ENCODE data around the gene PGBD2. TPM values are rescaled to one million over a fixed set of nuclear protein-coding genes. Genes with fewer than 3 reads are reported as not detected.
A peak's percentile ranks its signal among the peaks of the same experiment; 100 is the strongest.

The PGBD2 gene
- total and polyA plus RNA-seq, 9 of the 15 experiments (the other 6 are each of a cell fraction or from before 2014, with no cell fraction given) = 11.9 to 21.8 (median 14.7) TPM

GRCh38 chr1:248926401-248927182 is 20.6 kb downstream of the PGBD2 start (continued):
- TF ChIP-seq NR4A1 (CRISPR knock-in tag; IDR thresholded peaks at IDR 0.05) (no peak), NR4A1 (tag; IDR thresholded peaks at IDR 0.05) (no peak), ATF1 (CRISPR knock-in tag; IDR thresholded peaks at IDR 0.05) (no peak), ATF1 (tag; IDR thresholded peaks at IDR 0.05) (0 out of 2 replicates have a peak, but pooled peaks have one; percentile 22), ARID3B (CRISPR knock-in tag; IDR thresholded peaks at IDR 0.05; ENCODE audit: borderline replicate concordance) (no peak), KLF10 (CRISPR knock-in tag; IDR thresholded peaks at IDR 0.05) (no peak), MCM7 (IDR thresholded peaks at IDR 0.05) (no peak), CAMTA2 (CRISPR knock-in tag; conservative IDR thresholded peaks at IDR 0.05) (no peak), RBM14 (IDR thresholded peaks at IDR 0.05; ENCODE audit: borderline replicate concordance, insufficient read depth, low read depth, low read length) (no peak), ATF2 (CRISPR knock-in tag; IDR thresholded peaks at IDR 0.05) (no peak), ZNF24 (IDR thresholded peaks at IDR 0.05) (no peak), GTF2B (IDR thresholded peaks at IDR 0.05; ENCODE audit: extremely low read depth, insufficient read length) (no peak), POU5F1 (IDR thresholded peaks at IDR 0.05; ENCODE audit: borderline replicate concordance, low read depth, low read length, partially characterized antibody) (no peak), MCM2 (IDR thresholded peaks at IDR 0.05; ENCODE audit: low read depth) (no peak), ZNF449 (CRISPR knock-in tag; IDR thresholded peaks at IDR 0.05) (no peak), CLOCK (CRISPR knock-in tag; IDR thresholded peaks at IDR 0.05; ENCODE audit: borderline replicate concordance) (no peak), TBL1XR1 (IDR thresholded peaks at IDR 0.05; ENCODE audit: low read length in 2 of 2) (no peak), RNF2 (IDR thresholded peaks at IDR 0.05) (no peak), POLR2B (IDR thresholded peaks at IDR 0.05; ENCODE audit: low read depth, partially characterized antibody) (no peak), TCF3 (CRISPR knock-in tag; IDR thresholded peaks at IDR 0.05) (peak; percentile 52), ZNF174 (CRISPR knock-in tag; IDR thresholded peaks at IDR 0.05) (no peak), PTBP1 (IDR thresholded peaks at IDR 0.05; ENCODE audit: low read depth, low read length) (no peak), PRMT5 (CRISPR knock-in tag; IDR thresholded peaks at IDR 0.05) (no peak)
